ENCODE data around the gene ZNF609. TPM values are rescaled to one million over a fixed set of nuclear protein-coding genes. Genes with fewer than 3 reads are reported as not detected.
"Not testable (repeated sequence)": the region's sequence is repeated elsewhere in the genome, so short reads cannot be mapped to it uniquely, and the experiment has no call there.

The ZNF609 gene
- polyA plus RNA-seq, 1 experiment: 12.5 TPM

DNA sequence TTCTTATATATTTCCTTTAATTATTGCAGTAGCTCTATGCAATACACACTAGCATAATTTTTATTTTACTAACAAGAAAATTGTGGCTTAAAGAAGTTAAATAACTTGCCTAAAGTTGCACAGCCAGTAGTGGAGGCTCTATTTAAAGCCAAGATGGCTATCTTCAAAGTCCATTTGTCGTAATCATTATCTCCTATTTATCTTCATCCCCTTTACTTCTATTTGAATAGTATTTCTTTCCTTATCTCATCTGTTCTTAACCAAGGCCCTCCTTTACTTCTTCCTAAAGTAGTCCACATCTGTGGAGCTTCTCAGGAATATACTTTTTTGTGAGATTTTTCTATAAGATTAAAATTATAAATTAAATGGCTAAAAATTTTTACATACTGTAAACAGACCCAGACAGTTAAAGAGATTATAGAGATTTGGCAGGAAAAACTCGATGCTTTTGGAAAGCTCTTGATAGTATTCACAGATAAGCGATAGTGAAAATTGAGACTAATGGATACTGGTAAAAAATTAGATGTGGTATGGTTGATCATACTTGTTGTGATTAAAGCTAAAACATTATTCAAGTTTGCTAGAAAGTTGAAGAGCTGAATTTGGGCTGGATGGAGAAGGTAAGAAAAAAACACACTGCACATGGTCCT is 129.2 kb downstream of the ZNF609 start:
- ChIA-PET CTCF (interaction anchor here (0.9 kb wide), 1 partner anchor 8 kb away, joined by 3 read pairs; no protein-coding TSS in a partner anchor), POLR2A (no interaction called here)
- Histone ChIP-seq H3K4me3 (ENCODE audit: low read depth, low read length) (no peak overlapping the region), H3K36me3 (ENCODE audit: control insufficient read depth, insufficient read depth, low read length) (no peaks in the 10 kb centered on the region), H3K27me3 (ENCODE audit: control insufficient read depth, insufficient read depth, low read length) (no peaks in the 10 kb centered on the region)
- no peak for TF ChIP-seq CTCF (IDR thresholded peaks at IDR 0.05; ENCODE audit: insufficient read depth, low read depth, low read length)
- DNase-seq (ENCODE audit: low read depth): no peak

GRCh38 chr15:64592845-64593244 is 132.5 kb downstream of the ZNF609 start:
- POLR2A ChIA-PET; H3K4me3 ChIP-seq (ENCODE audit: low read depth, low read length); H3K27me3 ChIP-seq (ENCODE audit: control insufficient read depth, insufficient read depth, low read length); H3K36me3 ChIP-seq (ENCODE audit: control insufficient read depth, insufficient read depth, low read length); DNase-seq (ENCODE audit: low read depth); CTCF ChIA-PET: not testable (repeated sequence)

DNA sequence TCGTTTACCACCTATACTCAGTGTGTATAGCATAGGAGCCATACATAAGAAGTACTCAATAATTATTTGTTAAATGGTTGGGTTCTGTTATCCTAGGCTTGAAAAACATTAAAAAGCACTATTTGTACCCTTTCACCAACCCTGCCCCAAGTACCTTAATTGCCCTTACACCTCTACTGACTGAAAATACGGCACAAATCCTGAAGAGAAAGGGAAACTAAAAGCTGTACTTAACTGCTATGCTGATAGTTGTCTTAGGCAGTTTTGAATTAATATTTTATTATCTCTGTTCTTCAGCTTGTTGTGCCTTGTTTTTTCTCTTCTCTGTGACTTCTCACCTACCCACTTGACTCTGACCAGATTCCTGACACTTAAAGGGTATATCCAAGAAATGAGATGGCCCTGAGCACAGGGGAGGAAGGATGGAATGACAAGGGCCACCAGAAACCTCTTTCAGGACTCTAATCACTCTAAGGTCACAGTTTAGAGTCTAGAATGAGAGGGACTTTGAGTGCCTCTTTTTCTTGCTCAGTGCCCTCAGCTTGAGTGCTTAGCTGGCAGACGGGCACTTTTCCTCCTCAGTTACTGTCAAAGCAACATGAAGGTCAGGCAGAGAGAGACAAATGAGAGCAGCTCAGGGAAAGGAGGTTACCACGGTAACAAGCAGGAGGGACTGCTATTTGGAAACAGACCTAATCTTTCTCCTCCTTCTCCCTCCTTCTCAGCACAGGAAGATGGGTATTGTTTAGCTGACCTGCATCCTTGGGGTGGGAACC is 136.5 kb downstream of the ZNF609 start:
- Histone ChIP-seq H3K27me3 (ENCODE audit: control insufficient read depth, insufficient read depth, low read length) (no peaks in the 10 kb centered on the region), H3K36me3 (ENCODE audit: control insufficient read depth, insufficient read depth, low read length) (no peaks in the 10 kb centered on the region), H3K4me3 (ENCODE audit: low read depth, low read length) (no peak overlapping the region)
- ChIA-PET POLR2A (no interaction called here), CTCF (interaction anchor here (1.2 kb wide), 1 partner anchor 149 kb away, joined by 3 read pairs; no protein-coding TSS in a partner anchor)
- no peak for TF ChIP-seq CTCF (IDR thresholded peaks at IDR 0.05; ENCODE audit: insufficient read depth, low read depth, low read length)
- DNase-seq (ENCODE audit: low read depth): no peak

DNA sequence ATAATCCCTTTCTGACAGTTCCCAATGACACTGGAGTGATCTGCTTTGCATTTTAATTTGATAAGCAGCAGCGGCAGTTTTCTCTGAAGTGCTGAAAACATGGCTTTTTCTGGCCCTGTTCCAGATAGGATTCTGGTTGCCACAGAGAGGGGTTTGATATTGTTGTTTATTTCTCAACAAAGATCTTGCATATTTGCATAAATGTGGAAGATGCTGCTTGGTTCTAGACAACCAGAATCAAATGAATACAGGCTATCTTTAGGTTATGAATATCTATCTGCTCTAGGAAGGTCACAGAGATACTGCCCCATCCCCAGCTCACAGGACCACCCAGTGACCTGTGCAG is 137.1 kb downstream of the ZNF609 start:
- no peak for DNase-seq (ENCODE audit: low read depth)
- Histone ChIP-seq H3K27me3 (ENCODE audit: control insufficient read depth, insufficient read depth, low read length) (no peaks in the 10 kb centered on the region), H3K4me3 (ENCODE audit: low read depth, low read length) (no peak overlapping the region), H3K36me3 (ENCODE audit: control insufficient read depth, insufficient read depth, low read length) (no peaks in the 10 kb centered on the region)
- ChIA-PET CTCF (no interaction called here), POLR2A (no interaction called here)
- no peak for TF ChIP-seq CTCF (IDR thresholded peaks at IDR 0.05; ENCODE audit: insufficient read depth, low read depth, low read length)

- ChIA-PET POLR2A (no interaction called here), CTCF (no interaction called here)
- no peaks in the 10 kb centered on the region for H3K36me3 ChIP-seq (ENCODE audit: control insufficient read depth, insufficient read depth, low read length)
- H3K27me3 ChIP-seq (ENCODE audit: control insufficient read depth, insufficient read depth, low read length): no peaks in the 10 kb centered on the region
- no peak for DNase-seq (ENCODE audit: low read depth)
- H3K4me3 ChIP-seq (ENCODE audit: low read depth, low read length): no peak overlapping the region
- TF ChIP-seq CTCF (IDR thresholded peaks at IDR 0.05; ENCODE audit: insufficient read depth, low read depth, low read length): no peak
Observed at GRCh38 chr15:64599226-64599625, 138.8 kb downstream of the ZNF609 start.
